HepG2 (cell line): Measurements from ENCODE around the gene ABCC9. TPM values are rescaled to one million over a fixed set of nuclear protein-coding genes. Genes with fewer than 3 reads are reported as not detected.

Experiments
- ATAC-seq: fragments of 200-7000 bp; cut with Tn5 transposase; 3 replicates; pipeline ENCODE4 v1.9.1; 2020; ENCODE audit warnings: mild to moderate bottlenecking, moderate library complexity
- BruUV-seq: library from RNA; stranded (reverse); fragments of 400-500 nt; replicated peaks from 2 replicates; lab custom pipeline; 2021; lab: Mats Ljungman, UMichigan
- CTCF ChIA-PET: fragments of 300-600 bp; formaldehyde crosslinking; extraction: SDS; loops from one replicate; lab custom pipeline; 2021; ENCODE audit warnings: low total read pairs, inconsistent platforms, low intra/inter-chr PET ratio; lab: Yijun Ruan, JAX
- POLR2A ChIA-PET: fragments of 350-600 bp; sonication (Branson Sonifier 250); formaldehyde crosslinking; loops from one replicate; lab custom pipeline; 2020; ENCODE audit warnings: antibody characterized with exemption, inconsistent platforms; lab: Yijun Ruan, JAX
- DNase-seq: peaks from one replicate; pipeline ENCODE4 v3.0.0-alpha.2; 2015; ENCODE audit warnings: low spot score
- FAIRE-seq: peaks from 3 replicates; lab custom pipeline; 2011; peaks lifted over from hg19 to GRCh38; lab: Jason Lieb, UNC
- H2AFZ ChIP-seq: one replicate; pipeline ENCODE4 v1.6.1; 2011; ENCODE audit warnings: low read length, inconsistent platforms
- H3K27ac ChIP-seq: fragments of 300-600 bp; 3 replicates; pipeline ENCODE4 v1.8.0; 2011; ENCODE audit warnings: mixed run types, mild to moderate bottlenecking, mixed read lengths, low read length, inconsistent platforms; ENCODE audit not compliant: insufficient read depth; ENCODE audit errors: extremely low read length
- H3K27me3 ChIP-seq, 2 experiments: fragments of 200-600 bp in 1 of 2; 2 replicates in 1 of 2; 3 replicates in 1 of 2; pipeline versions ENCODE4 v1.6.0 to v1.8.0; 2011; ENCODE audit warnings: low read length in 2 of 2, mild to moderate bottlenecking in 2 of 2, moderate library complexity in 2 of 2, inconsistent platforms in 1 of 2; ENCODE audit not compliant: insufficient read depth in 2 of 2, control insufficient read depth in 1 of 2
- H3K36me3 ChIP-seq, 2 experiments: fragments of 200-600 bp in 1 of 2; replicated peaks in 1 of 2; 2 replicates in 1 of 2; 3 replicates in 1 of 2; pipeline versions ENCODE4 v1.5.1 to v1.8.0; 2011; ENCODE audit warnings: low read length in 2 of 2, inconsistent platforms in 1 of 2; ENCODE audit not compliant: insufficient read depth in 2 of 2, control insufficient read depth in 1 of 2
- H3K4me1 ChIP-seq: 2 replicates; pipeline ENCODE4 v1.5.1; 2012; ENCODE audit warnings: low read length, inconsistent platforms; ENCODE audit not compliant: insufficient read depth
- H3K4me2 ChIP-seq: 2 replicates; pipeline ENCODE4 v1.6.0; 2011; ENCODE audit warnings: low read depth, low read length, inconsistent platforms
- H3K4me3 ChIP-seq, 3 experiments: fragments of 200-600 bp in 1 of 3; sonication (generic), shearing (Covaris generic) in 1 of 3; replicated peaks in 1 of 3; 2 replicates each; pipeline ENCODE4 v1.5.1; 2011 to 2016; ENCODE audit warnings: low read length in 3 of 3, inconsistent platforms in 2 of 3, low read depth in 2 of 3, mild to moderate bottlenecking in 2 of 3, control low read depth in 1 of 3, mixed read lengths in 1 of 3; ENCODE audit not compliant: insufficient read depth in 1 of 3
- H3K79me2 ChIP-seq: one replicate; pipeline ENCODE4 v1.6.1; 2011; ENCODE audit warnings: low read length, inconsistent platforms; ENCODE audit not compliant: insufficient read depth
- H3K9ac ChIP-seq: 2 replicates; pipeline ENCODE4 v1.6.0; 2011; ENCODE audit warnings: mild to moderate bottlenecking, low read depth, low read length, inconsistent platforms; ENCODE audit not compliant: insufficient read depth
- H3K9me3 ChIP-seq: 2 replicates; pipeline ENCODE4 v1.5.1; 2012; ENCODE audit warnings: mild to moderate bottlenecking, low read length
- H4K20me1 ChIP-seq: 2 replicates; pipeline ENCODE4 v1.6.0; 2011; ENCODE audit warnings: inconsistent platforms, mild to moderate bottlenecking, low read length, moderate library complexity; ENCODE audit not compliant: insufficient read depth
- ATF7 ChIP-seq, 2 experiments: fragments of 450-650 bp in 1 of 2; sonication (generic) in 1 of 2; formaldehyde crosslinking in 1 of 2; IDR thresholded peaks; 2 replicates each; pipeline versions ENCODE4 v1.4.0 to v1.6.1; 2016 to 2020; ENCODE audit warnings: antibody characterized with exemption in 1 of 2, mild to moderate bottlenecking in 1 of 2, missing genetic modification reagents in 1 of 2
- CREB1 ChIP-seq, 2 experiments: fragments of 450-650 bp in 1 of 2; IDR thresholded peaks; 2 replicates each; pipeline ENCODE4 v1.6.1; 2016 to 2017; ENCODE audit warnings: control low read depth in 1 of 2, mild to moderate bottlenecking in 1 of 2, missing compliant biosample characterization in 1 of 2, missing genetic modification characterization in 1 of 2
- GPBP1L1 ChIP-seq: sonication (generic); formaldehyde crosslinking; IDR thresholded peaks from 2 replicates; pipeline ENCODE4 v1.5.0; 2020; ENCODE audit warnings: mild to moderate bottlenecking, missing genetic modification reagents
- STAT6 ChIP-seq: sonication (generic); formaldehyde crosslinking; IDR thresholded peaks from 2 replicates; pipeline ENCODE4 v1.4.0; 2020; ENCODE audit warnings: missing genetic modification reagents, mild to moderate bottlenecking, borderline replicate concordance
- TFE3 ChIP-seq: IDR thresholded peaks from 2 replicates; pipeline ENCODE4 v1.6.1; 2016
- U2AF2 ChIP-seq: fragments of 200-400 bp; formaldehyde crosslinking; IDR thresholded peaks from 2 replicates; pipeline ENCODE4 v1.6.1; 2017; ENCODE audit warnings: low read depth, mild to moderate bottlenecking, low read length
- UBTF ChIP-seq: sonication (generic); formaldehyde crosslinking; IDR thresholded peaks from 2 replicates; pipeline ENCODE4 v1.4.0; 2020; ENCODE audit warnings: mild to moderate bottlenecking, missing genetic modification reagents
- ZNF7 ChIP-seq: IDR thresholded peaks from 2 replicates; pipeline ENCODE4 v1.6.1; 2016; ENCODE audit warnings: missing biosample characterization, missing genetic modification reagents
- ZNF777 ChIP-seq: sonication (generic); formaldehyde crosslinking; IDR thresholded peaks from 2 replicates; pipeline ENCODE4 v1.4.0; 2020; ENCODE audit warnings: missing genetic modification reagents
- ZSCAN31 ChIP-seq: sonication (generic); formaldehyde crosslinking; IDR thresholded peaks from 2 replicates; pipeline ENCODE4 v1.5.0; 2020; ENCODE audit warnings: low read depth, mild to moderate bottlenecking, missing genetic modification reagents
- WGBS: methylation state at CpG from one replicate; pipeline ENCODE4 v1.1.6; 2017; ENCODE audit warnings: low lambda C conversion rate; 5-methylcytosine and 5-hydroxymethylcytosine counted together
- in situ Hi-C: cut with HindIII; loops from 2 replicates; pipeline ENCODE4 v1.10.0; 2017; ENCODE audit warnings: low pct_unique_long_range_greater_than_20kb; ENCODE audit not compliant: extremely low pct_ligation_motif_present
- intact Hi-C: fragments of 100-400 bp; cut with micrococcal nuclease; formaldehyde crosslinking; loops from one replicate; pipeline ENCODE4 v1.10.0; 2022; ENCODE audit not compliant: unreplicated experiment
- polyA plus RNA-seq, 8 experiments: library from polyadenylated mRNA; depleted of rRNA in 3 of 8; stranded (reverse) in 7 of 8; unstranded in 1 of 8; fragments of >200 nt; fragmentation: Illumina TruSeq in 4 of 8; extraction: Trizol in 4 of 8; gene quantifications; 2 replicates each; pipeline versions ENCODE4 v1.2.1 to v1.2.3, GENCODE V29; 2011 to 2016; ENCODE audit warnings: low read depth in 4 of 8, missing spikeins in 1 of 8, mixed read lengths in 1 of 8; ENCODE audit not compliant: insufficient read depth in 1 of 8
- total RNA-seq, 5 experiments: library from RNA; depleted of rRNA; stranded (reverse); fragments of >200 nt; fragmentation: Illumina TruSeq; extraction: Trizol; gene quantifications; 2 replicates each; pipeline ENCODE4 v1.2.3, GENCODE V29; 2016; ENCODE audit warnings: low read depth in 1 of 5

Gene ABCC9
- total and polyA plus RNA-seq, 2 of the 13 experiments (the other 11 are each of a cell fraction or from before 2014, with no cell fraction given) = not detected

- Histone ChIP-seq H3K9ac (no peak overlapping the region), H2AFZ (no peak overlapping the region), H3K79me2 (no peaks in the 10 kb centered on the region), H3K9me3 (no peaks in the 10 kb centered on the region), H3K27me3 (no peaks in the 10 kb centered on the region), H3K36me3 (no peaks in the 10 kb centered on the region), H3K4me3 (no peak overlapping the region), H3K4me1 (no peaks in the 10 kb centered on the region), H3K4me2 (no peak overlapping the region), H4K20me1 (no peaks in the 10 kb centered on the region), H3K27ac (no peak overlapping the region)
- DNase-seq (no peak), ATAC-seq (no peak), FAIRE-seq (no peak)
- in situ Hi-C loops (no loop called here), intact Hi-C loops (no loop called here)
- ChIA-PET POLR2A (no interaction called here), CTCF (no interaction called here)
- BruUV-seq = no TSS peak
- TF ChIP-seq GPBP1L1 (CRISPR knock-in tag) (no peak), ATF7 (IDR thresholded peaks at IDR 0.05) (peak; percentile 52; the same call in 1 of the 2 replicates), ATF7 (CRISPR knock-in tag; IDR thresholded peaks at IDR 0.05) (no peak), ZNF7 (CRISPR knock-in tag) (no peak)
- WGBS = 0% methylated on average over 1 of the region's 1 CpG
Observed at GRCh38 chr12:21851151-21851550, 90.1 kb downstream of the ABCC9 start.

- no peak overlapping the region for H2AFZ ChIP-seq
- WGBS = 7% methylated on average over 4 of the region's 4 CpGs
- H3K9ac ChIP-seq = no peak overlapping the region
- H3K4me2 ChIP-seq = no peak overlapping the region
- H3K27ac ChIP-seq = no peak overlapping the region
- FAIRE-seq = no peak
- in situ Hi-C loops (no loop called here), intact Hi-C loops (no loop called here)
- H3K9me3 ChIP-seq = no peaks in the 10 kb centered on the region
- no peaks in the 10 kb centered on the region; a peak in 1 of 5 replicates for H3K27me3 ChIP-seq
- H4K20me1 ChIP-seq = no peaks in the 10 kb centered on the region
- no TSS peak for BruUV-seq
- ChIA-PET CTCF (no interaction called here), POLR2A (no interaction called here)
- H3K4me1 ChIP-seq = no peaks in the 10 kb centered on the region
- no peak for DNase-seq
- H3K4me3 ChIP-seq = no peak overlapping the region
- no peaks in the 10 kb centered on the region for H3K79me2 ChIP-seq
- H3K36me3 ChIP-seq = no peaks in the 10 kb centered on the region
- ATAC-seq = no peak
- TF ChIP-seq U2AF2 (no peak), UBTF (CRISPR knock-in tag) (no peak), ZNF777 (CRISPR knock-in tag) (no peak), CREB1 (IDR thresholded peaks at IDR 0.05) (no peak), CREB1 (CRISPR knock-in tag; IDR thresholded peaks at IDR 0.05) (no peak), ZSCAN31 (CRISPR knock-in tag) (no peak), TFE3 (CRISPR knock-in tag) (no peak), STAT6 (CRISPR knock-in tag) (no peak)
Observed at GRCh38 chr12:21850419-21850818, 90.8 kb downstream of the ABCC9 start.
